ENCODE results near the gene ZNRF2. TPM values are rescaled to one million over a fixed set of nuclear protein-coding genes. Genes with fewer than 3 reads are reported as not detected.

The ZNRF2 gene
- total and polyA plus RNA-seq, 2 experiments from 2014 or later, result 11.0 to 18.8 TPM

GRCh38 chr7:30323006-30323355 is 38.6 kb downstream of the ZNRF2 start:
- H2AFZ ChIP-seq, result no peak overlapping the region
- no peaks in the 10 kb centered on the region for H3K27me3 ChIP-seq
- 74% methylated on average over 2 of the region's 2 CpGs for WGBS (ENCODE audit: low lambda C conversion rate, missing lambda C conversion rate)
- H3K4me1 ChIP-seq (ENCODE audit: insufficient read depth), result peaks cover 7% of the 10 kb centered on the region
- no peaks in the 10 kb centered on the region for H4K20me1 ChIP-seq (ENCODE audit: insufficient read depth, poor library complexity, severe bottlenecking)
- no peak for TF ChIP-seq EZH2 (IDR thresholded peaks at IDR 0.05; ENCODE audit: borderline replicate concordance)
- TF ChIP-seq EZH2phosphoT487 (IDR thresholded peaks at IDR 0.05; ENCODE audit: low read depth, severe bottlenecking, unreplicated experiment), result no peak
- TF ChIP-seq, protein P1, sequence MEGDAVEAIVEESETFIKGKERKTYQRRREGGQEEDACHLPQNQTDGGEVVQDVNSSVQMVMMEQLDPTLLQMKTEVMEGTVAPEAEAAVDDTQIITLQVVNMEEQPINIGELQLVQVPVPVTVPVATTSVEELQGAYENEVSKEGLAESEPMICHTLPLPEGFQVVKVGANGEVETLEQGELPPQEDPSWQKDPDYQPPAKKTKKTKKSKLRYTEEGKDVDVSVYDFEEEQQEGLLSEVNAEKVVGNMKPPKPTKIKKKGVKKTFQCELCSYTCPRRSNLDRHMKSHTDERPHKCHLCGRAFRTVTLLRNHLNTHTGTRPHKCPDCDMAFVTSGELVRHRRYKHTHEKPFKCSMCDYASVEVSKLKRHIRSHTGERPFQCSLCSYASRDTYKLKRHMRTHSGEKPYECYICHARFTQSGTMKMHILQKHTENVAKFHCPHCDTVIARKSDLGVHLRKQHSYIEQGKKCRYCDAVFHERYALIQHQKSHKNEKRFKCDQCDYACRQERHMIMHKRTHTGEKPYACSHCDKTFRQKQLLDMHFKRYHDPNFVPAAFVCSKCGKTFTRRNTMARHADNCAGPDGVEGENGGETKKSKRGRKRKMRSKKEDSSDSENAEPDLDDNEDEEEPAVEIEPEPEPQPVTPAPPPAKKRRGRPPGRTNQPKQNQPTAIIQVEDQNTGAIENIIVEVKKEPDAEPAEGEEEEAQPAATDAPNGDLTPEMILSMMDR (IDR thresholded peaks at IDR 0.05; ENCODE audit: poor library complexity), result no peak
- no peaks in the 10 kb centered on the region for H3K9me3 ChIP-seq (ENCODE audit: low read depth)
- H3K79me2 ChIP-seq, result peaks cover 62% of the 10 kb centered on the region
- peak overlapping the region; percentile 48 for H3K4me2 ChIP-seq
- no peak for DNase-seq (ENCODE audit: low spot score)
- H3K27ac ChIP-seq, result peak overlapping the region; percentile 10
- no peaks in the 10 kb centered on the region for H3K36me3 ChIP-seq (replicated peaks; ENCODE audit: insufficient read depth, low read depth)
- H3K9me2 ChIP-seq (replicated peaks; ENCODE audit: insufficient read depth), result no peaks in the 10 kb centered on the region
- no peak overlapping the region for H3K4me3 ChIP-seq

- no peak for TF ChIP-seq EZH2phosphoT487 (IDR thresholded peaks at IDR 0.05; ENCODE audit: low read depth, severe bottlenecking, unreplicated experiment)
- TF ChIP-seq, protein P1 (IDR thresholded peaks at IDR 0.05; ENCODE audit: poor library complexity), result no peak
- no peak for TF ChIP-seq EZH2 (IDR thresholded peaks at IDR 0.05; ENCODE audit: borderline replicate concordance)
- H3K27me3 ChIP-seq, result no peaks in the 10 kb centered on the region
- H3K4me1 ChIP-seq (ENCODE audit: insufficient read depth), result peaks cover 13% of the 10 kb centered on the region
- no peak for DNase-seq (ENCODE audit: low spot score)
- no peak overlapping the region for H2AFZ ChIP-seq
- peaks cover 45% of the 10 kb centered on the region for H3K79me2 ChIP-seq
- H3K4me3 ChIP-seq, result no peak overlapping the region
- 42% methylated on average over 1 of the region's 1 CpG for WGBS (ENCODE audit: low lambda C conversion rate, missing lambda C conversion rate)
- no peak overlapping the region for H3K27ac ChIP-seq
- no peaks in the 10 kb centered on the region for H3K9me3 ChIP-seq (ENCODE audit: low read depth)
- H4K20me1 ChIP-seq (ENCODE audit: insufficient read depth, poor library complexity, severe bottlenecking), result no peaks in the 10 kb centered on the region
- no peak overlapping the region for H3K4me2 ChIP-seq
- H3K36me3 ChIP-seq (replicated peaks; ENCODE audit: insufficient read depth, low read depth), result no peaks in the 10 kb centered on the region
- H3K9me2 ChIP-seq (replicated peaks; ENCODE audit: insufficient read depth), result no peaks in the 10 kb centered on the region
Observed at GRCh38 chr7:30327813-30328212, 43.4 kb downstream of the ZNRF2 start.

GRCh38 chr7:30328381-30328780 is 44.0 kb downstream of the ZNRF2 start:
- Histone ChIP-seq H3K36me3 (replicated peaks; ENCODE audit: insufficient read depth, low read depth) (no peaks in the 10 kb centered on the region), H3K27ac (no peak overlapping the region), H3K9me3 (ENCODE audit: low read depth) (no peaks in the 10 kb centered on the region), H2AFZ (no peak overlapping the region), H3K4me1 (ENCODE audit: insufficient read depth) (peaks cover 12% of the 10 kb centered on the region), H3K4me3 (no peak overlapping the region), H3K79me2 (peaks cover 45% of the 10 kb centered on the region), H3K27me3 (no peaks in the 10 kb centered on the region), H3K9me2 (replicated peaks; ENCODE audit: insufficient read depth) (no peaks in the 10 kb centered on the region), H4K20me1 (ENCODE audit: insufficient read depth, poor library complexity, severe bottlenecking) (no peaks in the 10 kb centered on the region), H3K4me2 (no peak overlapping the region)
- no peak for DNase-seq (ENCODE audit: low spot score)
- TF ChIP-seq, protein P1 (IDR thresholded peaks at IDR 0.05; ENCODE audit: poor library complexity), result no peak
- no peak for TF ChIP-seq EZH2 (IDR thresholded peaks at IDR 0.05; ENCODE audit: borderline replicate concordance)
- TF ChIP-seq EZH2phosphoT487 (IDR thresholded peaks at IDR 0.05; ENCODE audit: low read depth, severe bottlenecking, unreplicated experiment), result no peak

- H3K36me3 ChIP-seq (replicated peaks; ENCODE audit: insufficient read depth, low read depth), result no peaks in the 10 kb centered on the region
- peaks cover 12% of the 10 kb centered on the region for H3K4me1 ChIP-seq (ENCODE audit: insufficient read depth)
- WGBS (ENCODE audit: low lambda C conversion rate, missing lambda C conversion rate), result 88% methylated on average over 3 of the region's 3 CpGs
- no peak overlapping the region for H3K27ac ChIP-seq
- peaks cover 51% of the 10 kb centered on the region for H3K79me2 ChIP-seq
- TF ChIP-seq EZH2phosphoT487 (IDR thresholded peaks at IDR 0.05; ENCODE audit: low read depth, severe bottlenecking, unreplicated experiment) (no peak), EZH2 (IDR thresholded peaks at IDR 0.05; ENCODE audit: borderline replicate concordance) (no peak)
- TF ChIP-seq, protein P1 (IDR thresholded peaks at IDR 0.05; ENCODE audit: poor library complexity), result no peak
- no peaks in the 10 kb centered on the region for H4K20me1 ChIP-seq (ENCODE audit: insufficient read depth, poor library complexity, severe bottlenecking)
- no peak overlapping the region for H3K4me3 ChIP-seq
- H2AFZ ChIP-seq, result no peak overlapping the region
- DNase-seq (ENCODE audit: low spot score), result no peak
- no peaks in the 10 kb centered on the region for H3K27me3 ChIP-seq
- no peak overlapping the region for H3K4me2 ChIP-seq
- no peaks in the 10 kb centered on the region for H3K9me3 ChIP-seq (ENCODE audit: low read depth)
- H3K9me2 ChIP-seq (replicated peaks; ENCODE audit: insufficient read depth), result no peaks in the 10 kb centered on the region
Observed at GRCh38 chr7:30329716-30330115, 45.3 kb downstream of the ZNRF2 start.
